Neural progenitor cell (in vitro differentiated cells): ENCODE measurements around the gene VTN.

Experiments
- EZH2 ChIP-seq: fragments of 200-600 bp; sonication (generic); IDR thresholded peaks from 2 replicates; pipeline ENCODE4 v1.6.1; 2017; ENCODE audit warnings: antibody characterized with exemption, mild to moderate bottlenecking, moderate library complexity
- TF ChIP-seq, protein P1 (sequence below): fragments of 200-600 bp; sonication (generic); IDR thresholded peaks from 2 replicates; pipeline ENCODE4 v1.5.1; 2017; ENCODE audit warnings: antibody characterized with exemption, mild to moderate bottlenecking

- TF ChIP-seq, protein P1, sequence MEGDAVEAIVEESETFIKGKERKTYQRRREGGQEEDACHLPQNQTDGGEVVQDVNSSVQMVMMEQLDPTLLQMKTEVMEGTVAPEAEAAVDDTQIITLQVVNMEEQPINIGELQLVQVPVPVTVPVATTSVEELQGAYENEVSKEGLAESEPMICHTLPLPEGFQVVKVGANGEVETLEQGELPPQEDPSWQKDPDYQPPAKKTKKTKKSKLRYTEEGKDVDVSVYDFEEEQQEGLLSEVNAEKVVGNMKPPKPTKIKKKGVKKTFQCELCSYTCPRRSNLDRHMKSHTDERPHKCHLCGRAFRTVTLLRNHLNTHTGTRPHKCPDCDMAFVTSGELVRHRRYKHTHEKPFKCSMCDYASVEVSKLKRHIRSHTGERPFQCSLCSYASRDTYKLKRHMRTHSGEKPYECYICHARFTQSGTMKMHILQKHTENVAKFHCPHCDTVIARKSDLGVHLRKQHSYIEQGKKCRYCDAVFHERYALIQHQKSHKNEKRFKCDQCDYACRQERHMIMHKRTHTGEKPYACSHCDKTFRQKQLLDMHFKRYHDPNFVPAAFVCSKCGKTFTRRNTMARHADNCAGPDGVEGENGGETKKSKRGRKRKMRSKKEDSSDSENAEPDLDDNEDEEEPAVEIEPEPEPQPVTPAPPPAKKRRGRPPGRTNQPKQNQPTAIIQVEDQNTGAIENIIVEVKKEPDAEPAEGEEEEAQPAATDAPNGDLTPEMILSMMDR = no peak
- no peak for TF ChIP-seq EZH2
Measured at GRCh38 chr17:28339431-28339830, 30.7 kb downstream of the VTN start.
